LHCN-M2 (cell line): ENCODE data around the gene CCDC159. TPM values are rescaled to one million over a fixed set of nuclear protein-coding genes. Genes with fewer than 3 reads are reported as not detected.
A peak's percentile ranks its signal among the peaks of the same experiment; 100 is the strongest.
"Not testable (repeated sequence)": the region's sequence is repeated elsewhere in the genome, so short reads cannot be mapped to it uniquely, and the experiment has no call there.

Source experiments
- DNase-seq: peaks from one replicate; pipeline ENCODE4 v3.0.0-alpha.2; 2012; ENCODE audit warnings: low read depth
- total RNA-seq: library from RNA; depleted of rRNA; stranded (reverse); fragments of >200 nt; gene quantifications from 2 replicates; pipeline ENCODE4 v1.2.3, GENCODE V29; 2014

Gene CCDC159
- total RNA-seq, 1 experiment from 2014 or later: 2.8 TPM

- DNase-seq: no peak
Observed at GRCh38 chr19:11365557-11366117, 19.3 kb downstream of the CCDC159 start.

GRCh38 chr19:11367528-11367927 is 21.2 kb downstream of the CCDC159 start:
- no peak for DNase-seq

GRCh38 chr19:11370744-11371143 is 24.4 kb downstream of the CCDC159 start:
- DNase-seq: no peak

- no peak for DNase-seq
Observed at GRCh38 chr19:11373166-11373884, 27.0 kb downstream of the CCDC159 start.

GRCh38 chr19:11373885-11374432 is 27.6 kb downstream of the CCDC159 start:
- no peak for DNase-seq

- peak; percentile 99 for DNase-seq
Observed at GRCh38 chr19:11374433-11375142, 28.3 kb downstream of the CCDC159 start, which contains the start of gene SWSAP1. SWSAP1 (plus strand) TSS chr19:11374666; CDS start chr19:11374681, 15 bp downstream.

- no peak for DNase-seq
Observed at GRCh38 chr19:11375143-11375948, 29.0 kb downstream of the CCDC159 start.

- DNase-seq: peak; percentile 81
Observed at GRCh38 chr19:11377237-11377636, 30.9 kb downstream of the CCDC159 start.

GRCh38 chr19:11377756-11378155 is 31.4 kb downstream of the CCDC159 start:
- DNase-seq: no peak

GRCh38 chr19:11378319-11379189 is 32.2 kb downstream of the CCDC159 start:
- peak; percentile 81 for DNase-seq

GRCh38 chr19:11379269-11379845 is 33.0 kb downstream of the CCDC159 start:
- not testable (repeated sequence) for DNase-seq

GRCh38 chr19:11379857-11380350 is 33.6 kb downstream of the CCDC159 start:
- DNase-seq: no peak

GRCh38 chr19:11380653-11381537 is 34.6 kb downstream of the CCDC159 start:
- peak; percentile 94 for DNase-seq

- peak; percentile 19 for DNase-seq
Observed at GRCh38 chr19:11382898-11383705, 36.8 kb downstream of the CCDC159 start.

- DNase-seq: no peak
Observed at GRCh38 chr19:11383706-11384048, 37.4 kb downstream of the CCDC159 start.

GRCh38 chr19:11384778-11385129 is 38.4 kb downstream of the CCDC159 start:
- DNase-seq: no peak

GRCh38 chr19:11387162-11388034 is 41.1 kb downstream of the CCDC159 start:
- DNase-seq: no peak
